OCI-LY1 (cell line): Measurements from ENCODE around the gene BTBD17.

ENCODE experiments used
- H2AFZ ChIP-seq: fragments of 200-600 bp; sonication (generic), shearing (Covaris generic); 2 replicates; pipeline ENCODE4 v1.6.0; 2014; ENCODE audit warnings: antibody characterized with exemption, mild to moderate bottlenecking, low read length
- H3F3A ChIP-seq: fragments of 200-600 bp; sonication (generic), shearing (Covaris generic); 2 replicates; pipeline ENCODE4 v1.6.0; 2014; ENCODE audit warnings: mild to moderate bottlenecking, antibody characterized with exemption, low read length, moderate library complexity; ENCODE audit not compliant: insufficient read depth
- H3K27ac ChIP-seq: fragments of 200-600 bp; sonication (generic); 2 replicates; pipeline ENCODE4 v1.5.1; 2014; ENCODE audit warnings: low read length, mixed run types, mild to moderate bottlenecking, low read depth; ENCODE audit not compliant: poor library complexity, severe bottlenecking
- H3K27me3 ChIP-seq: fragments of 200-600 bp; sonication (generic); 2 replicates; pipeline ENCODE4 v1.6.0; 2014; ENCODE audit warnings: antibody characterized with exemption, mild to moderate bottlenecking, low read length, moderate library complexity; ENCODE audit not compliant: insufficient read depth
- H3K36me3 ChIP-seq: fragments of 200-600 bp; sonication (generic); 2 replicates; pipeline ENCODE4 v1.6.1; 2014; ENCODE audit warnings: mild to moderate bottlenecking, antibody characterized with exemption, low read length, moderate library complexity, mixed read lengths; ENCODE audit not compliant: insufficient read depth
- H3K4me1 ChIP-seq: fragments of 200-600 bp; sonication (generic); 2 replicates; pipeline ENCODE4 v1.5.1; 2014; ENCODE audit warnings: mild to moderate bottlenecking, low read length, moderate library complexity; ENCODE audit not compliant: insufficient read depth, severe bottlenecking
- H3K4me2 ChIP-seq: fragments of 200-600 bp; sonication (generic), shearing (Covaris generic); 2 replicates; pipeline ENCODE4 v1.6.1; 2014; ENCODE audit warnings: low read length
- H3K4me3 ChIP-seq: fragments of 200-600 bp; sonication (generic); 2 replicates; pipeline ENCODE4 v1.5.1; 2014; ENCODE audit warnings: low read length, low read depth, mild to moderate bottlenecking, mixed read lengths; ENCODE audit not compliant: poor library complexity, severe bottlenecking
- H3K79me2 ChIP-seq: fragments of 200-600 bp; shearing (Covaris generic); 2 replicates; pipeline ENCODE4 v1.6.1; 2016; ENCODE audit warnings: mixed run types, low read length, mixed read lengths; ENCODE audit not compliant: insufficient read depth
- H3K9ac ChIP-seq: fragments of 200-600 bp; sonication (generic), shearing (Covaris generic); 2 replicates; pipeline ENCODE4 v1.6.1; 2014; ENCODE audit warnings: mild to moderate bottlenecking, low read length, mixed read lengths
- H3K9me2 ChIP-seq: fragments of 200-600 bp; sonication (generic), shearing (Covaris generic); 2 replicates; pipeline ENCODE4 v1.6.1; 2014; ENCODE audit warnings: low read depth, mild to moderate bottlenecking, low read length, mixed read lengths
- H3K9me3 ChIP-seq: fragments of 200-600 bp; shearing (Covaris generic); 2 replicates; pipeline ENCODE4 v1.6.1; 2014; ENCODE audit warnings: low read length, mixed read lengths
- H4K20me1 ChIP-seq: fragments of 200-600 bp; sonication (generic), shearing (Covaris generic); 2 replicates; pipeline ENCODE4 v1.6.0; 2016; ENCODE audit warnings: mild to moderate bottlenecking, low read length; ENCODE audit not compliant: insufficient read depth
- EZH2 ChIP-seq: fragments of 200-600 bp; sonication (generic), shearing (Covaris generic); IDR thresholded peaks from 2 replicates; pipeline ENCODE4 v1.8.0; 2017; ENCODE audit warnings: borderline replicate concordance, mixed run types, mild to moderate bottlenecking, antibody characterized with exemption, low read length, moderate library complexity, mixed read lengths
- TF ChIP-seq, protein P1 (sequence below): fragments of 200-600 bp; sonication (generic), shearing (Covaris generic); IDR thresholded peaks from 2 replicates; pipeline ENCODE4 v1.5.1; 2017; ENCODE audit warnings: mild to moderate bottlenecking, antibody characterized with exemption, low read length, moderate library complexity, mixed read lengths

Gene BTBD17

DNA sequence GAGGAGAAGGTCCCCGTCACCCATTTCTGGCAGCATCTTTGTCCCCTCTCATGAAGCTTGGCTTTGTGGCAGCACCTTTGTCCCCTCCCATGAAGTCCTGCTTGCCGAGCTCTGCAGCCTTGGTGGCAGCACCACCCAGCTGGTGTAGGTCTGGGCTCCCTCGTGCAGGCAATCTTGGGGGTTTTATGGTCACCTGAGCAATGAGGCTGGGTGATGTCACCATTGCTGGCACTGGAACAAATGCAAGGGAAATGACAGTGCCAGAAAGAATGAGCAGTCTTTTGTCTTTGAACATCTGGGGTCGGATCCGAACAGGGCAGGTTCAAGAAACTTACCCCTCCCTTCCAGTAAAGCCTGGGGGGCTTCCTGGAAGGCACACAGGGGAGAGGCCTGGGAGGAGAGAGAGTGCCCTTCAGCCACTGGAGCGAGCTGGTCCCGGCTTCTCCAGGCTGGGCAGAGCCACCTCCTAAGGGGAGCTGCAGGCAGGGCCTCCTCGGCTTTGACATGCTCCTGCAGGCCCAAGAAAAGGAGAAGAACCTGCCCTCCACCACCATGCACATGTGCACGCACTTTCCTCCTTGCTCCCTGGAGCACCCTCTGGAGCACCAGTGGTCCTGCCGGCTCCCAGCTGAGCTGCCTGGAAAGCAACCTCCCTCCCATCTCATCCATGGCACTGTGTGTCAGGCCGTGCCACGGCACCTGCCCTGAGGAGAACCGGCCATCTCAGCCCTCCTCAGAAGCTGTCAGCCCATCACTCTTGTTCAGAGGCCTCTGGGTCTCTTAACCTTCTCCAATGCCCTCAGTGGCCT is 16.0 kb downstream of the BTBD17 start:
- Histone ChIP-seq H3K4me3 (no peak overlapping the region), H3K27me3 (0 out of 2 replicates have a peak, but pooled peaks cover 2% of the 10 kb centered on the region), H3K4me2 (no peak overlapping the region)

GRCh38 chr17:74344658-74345057 is 17.0 kb downstream of the BTBD17 start:
- H3K4me3 ChIP-seq: no peak overlapping the region
- no peak overlapping the region for H2AFZ ChIP-seq
- no peak overlapping the region for H3K9ac ChIP-seq
- H3K9me2 ChIP-seq: no peaks in the 10 kb centered on the region
- H3K79me2 ChIP-seq: no peaks in the 10 kb centered on the region
- no peaks in the 10 kb centered on the region for H3K9me3 ChIP-seq
- H3K27ac ChIP-seq: no peak overlapping the region
- H3K36me3 ChIP-seq: no peaks in the 10 kb centered on the region
- TF ChIP-seq, protein P1, sequence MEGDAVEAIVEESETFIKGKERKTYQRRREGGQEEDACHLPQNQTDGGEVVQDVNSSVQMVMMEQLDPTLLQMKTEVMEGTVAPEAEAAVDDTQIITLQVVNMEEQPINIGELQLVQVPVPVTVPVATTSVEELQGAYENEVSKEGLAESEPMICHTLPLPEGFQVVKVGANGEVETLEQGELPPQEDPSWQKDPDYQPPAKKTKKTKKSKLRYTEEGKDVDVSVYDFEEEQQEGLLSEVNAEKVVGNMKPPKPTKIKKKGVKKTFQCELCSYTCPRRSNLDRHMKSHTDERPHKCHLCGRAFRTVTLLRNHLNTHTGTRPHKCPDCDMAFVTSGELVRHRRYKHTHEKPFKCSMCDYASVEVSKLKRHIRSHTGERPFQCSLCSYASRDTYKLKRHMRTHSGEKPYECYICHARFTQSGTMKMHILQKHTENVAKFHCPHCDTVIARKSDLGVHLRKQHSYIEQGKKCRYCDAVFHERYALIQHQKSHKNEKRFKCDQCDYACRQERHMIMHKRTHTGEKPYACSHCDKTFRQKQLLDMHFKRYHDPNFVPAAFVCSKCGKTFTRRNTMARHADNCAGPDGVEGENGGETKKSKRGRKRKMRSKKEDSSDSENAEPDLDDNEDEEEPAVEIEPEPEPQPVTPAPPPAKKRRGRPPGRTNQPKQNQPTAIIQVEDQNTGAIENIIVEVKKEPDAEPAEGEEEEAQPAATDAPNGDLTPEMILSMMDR: no peak
- no peak for TF ChIP-seq EZH2
- H4K20me1 ChIP-seq: no peaks in the 10 kb centered on the region
- 0 out of 2 replicates have a peak, but pooled peaks cover 2% of the 10 kb centered on the region for H3K27me3 ChIP-seq
- no peaks in the 10 kb centered on the region for H3K4me1 ChIP-seq
- H3F3A ChIP-seq: no peaks in the 10 kb centered on the region
- H3K4me2 ChIP-seq: no peak overlapping the region

More for the DNA sequence above, 16.0 kb downstream of the BTBD17 start:
- TF ChIP-seq, protein P1: no peak
- no peak for TF ChIP-seq EZH2
- H3K9me2 ChIP-seq: no peaks in the 10 kb centered on the region
- H3K36me3 ChIP-seq: no peaks in the 10 kb centered on the region
- H3K9ac ChIP-seq: no peak overlapping the region
- no peaks in the 10 kb centered on the region for H3K9me3 ChIP-seq
- H4K20me1 ChIP-seq: no peaks in the 10 kb centered on the region
- no peaks in the 10 kb centered on the region for H3K4me1 ChIP-seq
- H2AFZ ChIP-seq: no peak overlapping the region
- no peaks in the 10 kb centered on the region for H3K79me2 ChIP-seq
- no peaks in the 10 kb centered on the region for H3F3A ChIP-seq
- no peak overlapping the region for H3K27ac ChIP-seq

GRCh38 chr17:74343526-74344284 is 18.0 kb downstream of the BTBD17 start:
- Histone ChIP-seq H3F3A (no peaks in the 10 kb centered on the region), H3K27ac (no peak overlapping the region)
- no peak for TF ChIP-seq EZH2
- TF ChIP-seq, protein P1: no peak

More at GRCh38 chr17:74343526-74344284, 18.0 kb downstream of the BTBD17 start:
- H2AFZ ChIP-seq: no peak overlapping the region
- no peak overlapping the region for H3K9ac ChIP-seq
- H3K4me3 ChIP-seq: no peak overlapping the region
- 0 out of 2 replicates have a peak, but pooled peaks cover 2% of the 10 kb centered on the region for H3K27me3 ChIP-seq
- H3K4me1 ChIP-seq: no peaks in the 10 kb centered on the region
- no peaks in the 10 kb centered on the region for H3K79me2 ChIP-seq
- no peaks in the 10 kb centered on the region for H3K9me2 ChIP-seq
- H4K20me1 ChIP-seq: no peaks in the 10 kb centered on the region
- H3K4me2 ChIP-seq: no peak overlapping the region
- no peaks in the 10 kb centered on the region for H3K9me3 ChIP-seq
- no peaks in the 10 kb centered on the region for H3K36me3 ChIP-seq
